ENCODE results near the gene ACP7. TPM values are rescaled to one million over a fixed set of nuclear protein-coding genes. Genes with fewer than 3 reads are reported as not detected.

ACP7 gene
- total RNA-seq, 1 donor from 2014 or later, result not detected

DNA sequence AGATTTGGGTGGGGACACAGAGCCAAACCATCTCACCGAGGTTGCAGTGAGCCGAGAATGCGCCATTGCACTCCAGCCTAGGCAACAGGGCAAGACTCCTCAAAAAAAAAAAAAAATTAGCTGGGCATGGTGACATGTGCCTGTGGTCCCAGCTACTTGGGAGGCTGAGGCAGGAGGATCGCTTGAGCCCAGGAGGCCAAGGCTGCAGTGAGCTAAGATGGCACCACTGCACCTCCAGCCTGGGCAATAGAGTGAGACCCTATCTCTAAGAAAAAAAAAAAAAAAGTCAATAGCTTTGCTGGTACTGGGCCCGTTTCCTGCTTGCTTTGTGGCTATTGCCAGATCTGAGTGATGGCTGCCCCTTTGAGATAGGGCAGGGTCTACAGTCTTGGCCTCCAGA lies 13.1 kb downstream of the ACP7 start:
- Histone ChIP-seq H3K27me3 (ENCODE audit: insufficient read depth, low read length) (peaks cover 8% of the 10 kb centered on the region), H3K4me2 (ENCODE audit: low read length) (no peak overlapping the region), H3K4me1 (ENCODE audit: insufficient read depth, low read length) (no peaks in the 10 kb centered on the region), H3K9ac (ENCODE audit: low read length) (no peak overlapping the region), H3K27ac (ENCODE audit: low read depth, low read length) (no peak overlapping the region), H4K20me1 (ENCODE audit: insufficient read depth, low read length) (no peaks in the 10 kb centered on the region), H3K4me3 (ENCODE audit: insufficient read depth, low read depth, low read length) (no peak overlapping the region), H3K36me3 (ENCODE audit: insufficient read depth, low read length) (no peaks in the 10 kb centered on the region), H2AFZ (ENCODE audit: low read depth, low read length) (no peak overlapping the region), H3K9me3 (ENCODE audit: insufficient read depth, low read depth, low read length) (no peaks in the 10 kb centered on the region), H3K79me2 (ENCODE audit: insufficient read depth, low read length) (no peaks in the 10 kb centered on the region)
- peaks cover 5% of the 10 kb centered on the region for H3K9me3 Mint-ChIP-seq (ENCODE audit: unreplicated experiment)
- TF ChIP-seq, protein P1, sequence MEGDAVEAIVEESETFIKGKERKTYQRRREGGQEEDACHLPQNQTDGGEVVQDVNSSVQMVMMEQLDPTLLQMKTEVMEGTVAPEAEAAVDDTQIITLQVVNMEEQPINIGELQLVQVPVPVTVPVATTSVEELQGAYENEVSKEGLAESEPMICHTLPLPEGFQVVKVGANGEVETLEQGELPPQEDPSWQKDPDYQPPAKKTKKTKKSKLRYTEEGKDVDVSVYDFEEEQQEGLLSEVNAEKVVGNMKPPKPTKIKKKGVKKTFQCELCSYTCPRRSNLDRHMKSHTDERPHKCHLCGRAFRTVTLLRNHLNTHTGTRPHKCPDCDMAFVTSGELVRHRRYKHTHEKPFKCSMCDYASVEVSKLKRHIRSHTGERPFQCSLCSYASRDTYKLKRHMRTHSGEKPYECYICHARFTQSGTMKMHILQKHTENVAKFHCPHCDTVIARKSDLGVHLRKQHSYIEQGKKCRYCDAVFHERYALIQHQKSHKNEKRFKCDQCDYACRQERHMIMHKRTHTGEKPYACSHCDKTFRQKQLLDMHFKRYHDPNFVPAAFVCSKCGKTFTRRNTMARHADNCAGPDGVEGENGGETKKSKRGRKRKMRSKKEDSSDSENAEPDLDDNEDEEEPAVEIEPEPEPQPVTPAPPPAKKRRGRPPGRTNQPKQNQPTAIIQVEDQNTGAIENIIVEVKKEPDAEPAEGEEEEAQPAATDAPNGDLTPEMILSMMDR (IDR thresholded peaks at IDR 0.05; ENCODE audit: insufficient read depth, low read depth, low read length), result no peak
- TF ChIP-seq EZH2 (IDR thresholded peaks at IDR 0.05; ENCODE audit: insufficient read depth, low read length), result no peak
- no peaks in the 10 kb centered on the region for H3K36me3 Mint-ChIP-seq (ENCODE audit: low read depth, unreplicated experiment)
- FAIRE-seq (no peak), DNase-seq (ENCODE audit: low read depth) (no peak)
- H3K4me1 Mint-ChIP-seq (ENCODE audit: low read depth, unreplicated experiment), result no peaks in the 10 kb centered on the region
- no peak overlapping the region for H3K4me3 Mint-ChIP-seq (ENCODE audit: unreplicated experiment)
- peaks cover 41% of the 10 kb centered on the region for H3K27me3 Mint-ChIP-seq (ENCODE audit: low read depth, unreplicated experiment)
- no peak overlapping the region for H3K27ac Mint-ChIP-seq (ENCODE audit: unreplicated experiment)

DNA sequence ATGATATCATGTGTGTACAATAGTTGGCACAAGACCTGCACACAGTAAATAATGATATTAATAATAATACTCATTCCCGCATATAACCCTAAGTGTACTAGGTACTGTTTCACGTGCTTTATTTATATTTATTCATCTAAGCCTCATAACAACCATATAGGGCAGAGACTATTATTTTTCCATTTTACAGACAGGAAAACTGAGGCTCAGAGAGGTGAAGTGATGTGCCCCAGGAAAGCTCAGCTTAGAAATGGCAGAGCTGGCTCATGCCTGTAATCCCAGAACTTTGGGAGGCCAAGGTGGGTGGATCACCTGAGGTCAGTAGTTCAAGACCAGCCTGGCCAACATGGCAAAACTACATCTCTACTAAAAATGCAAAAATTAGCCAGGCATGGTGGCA lies 13.6 kb downstream of the ACP7 start:
- Histone ChIP-seq H3K79me2 (ENCODE audit: insufficient read depth, low read length) (no peaks in the 10 kb centered on the region), H3K27me3 (ENCODE audit: insufficient read depth, low read length) (peaks cover 8% of the 10 kb centered on the region), H3K9ac (ENCODE audit: low read length) (no peak overlapping the region), H3K9me3 (ENCODE audit: insufficient read depth, low read depth, low read length) (no peaks in the 10 kb centered on the region), H3K4me2 (ENCODE audit: low read length) (no peak overlapping the region), H3K27ac (ENCODE audit: low read depth, low read length) (no peak overlapping the region), H4K20me1 (ENCODE audit: insufficient read depth, low read length) (no peaks in the 10 kb centered on the region), H3K4me3 (ENCODE audit: insufficient read depth, low read depth, low read length) (no peak overlapping the region), H2AFZ (ENCODE audit: low read depth, low read length) (no peak overlapping the region), H3K4me1 (ENCODE audit: insufficient read depth, low read length) (no peaks in the 10 kb centered on the region), H3K36me3 (ENCODE audit: insufficient read depth, low read length) (no peaks in the 10 kb centered on the region)
- H3K4me3 Mint-ChIP-seq (ENCODE audit: unreplicated experiment), result no peak overlapping the region
- H3K27ac Mint-ChIP-seq (ENCODE audit: unreplicated experiment), result no peak overlapping the region
- peaks cover 45% of the 10 kb centered on the region for H3K27me3 Mint-ChIP-seq (ENCODE audit: low read depth, unreplicated experiment)
- H3K36me3 Mint-ChIP-seq (ENCODE audit: low read depth, unreplicated experiment), result no peaks in the 10 kb centered on the region
- FAIRE-seq (no peak), DNase-seq (ENCODE audit: low read depth) (no peak)
- no peak for TF ChIP-seq EZH2 (IDR thresholded peaks at IDR 0.05; ENCODE audit: insufficient read depth, low read length)
- TF ChIP-seq, protein P1 (IDR thresholded peaks at IDR 0.05; ENCODE audit: insufficient read depth, low read depth, low read length), result no peak
- peaks cover 5% of the 10 kb centered on the region for H3K9me3 Mint-ChIP-seq (ENCODE audit: unreplicated experiment)
- H3K4me1 Mint-ChIP-seq (ENCODE audit: low read depth, unreplicated experiment), result no peaks in the 10 kb centered on the region

DNA sequence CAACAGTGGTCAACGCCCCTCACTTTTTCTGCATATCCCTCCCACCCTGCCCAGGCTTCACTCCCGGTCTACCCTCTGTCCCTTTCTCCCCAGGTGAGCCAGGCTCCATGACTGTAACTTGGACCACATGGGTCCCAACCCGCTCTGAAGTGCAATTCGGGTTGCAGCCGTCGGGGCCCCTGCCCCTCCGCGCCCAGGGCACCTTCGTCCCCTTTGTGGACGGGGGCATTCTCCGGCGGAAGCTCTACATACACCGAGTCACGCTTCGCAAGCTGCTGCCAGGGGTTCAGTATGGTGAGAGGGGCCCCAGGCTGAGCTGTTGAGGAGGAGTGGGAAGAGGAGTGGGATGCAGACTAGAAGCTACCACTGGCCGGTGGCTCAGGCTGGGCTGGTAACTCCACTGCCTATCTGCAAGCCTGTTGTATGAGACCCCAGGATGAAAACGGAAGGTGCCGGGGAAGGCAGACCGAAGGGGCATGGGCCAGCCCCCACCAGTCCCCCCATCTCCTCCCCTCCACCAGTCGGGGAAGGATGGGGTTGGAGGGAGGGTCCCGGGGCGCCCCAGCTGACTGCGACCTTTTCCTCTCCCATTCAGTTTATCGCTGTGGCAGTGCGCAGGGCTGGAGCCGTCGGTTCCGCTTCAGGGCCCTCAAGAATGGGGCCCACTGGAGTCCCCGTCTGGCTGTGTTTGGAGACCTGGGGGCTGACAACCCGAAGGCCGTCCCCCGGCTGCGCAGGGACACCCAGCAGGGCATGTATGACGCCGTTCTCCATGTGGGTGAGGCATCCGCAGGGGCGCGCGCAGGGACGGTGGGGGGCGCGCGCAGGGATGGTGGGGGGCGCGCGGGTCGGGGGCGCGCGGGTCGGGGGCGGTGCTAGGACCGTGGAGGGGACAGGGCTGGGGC lies 14.4 kb downstream of the ACP7 start:
- Mint-ChIP-seq H3K4me1 (ENCODE audit: low read depth, unreplicated experiment) (no peaks in the 10 kb centered on the region), H3K4me3 (ENCODE audit: unreplicated experiment) (no peak overlapping the region), H3K27me3 (ENCODE audit: low read depth, unreplicated experiment) (peaks cover 40% of the 10 kb centered on the region), H3K27ac (ENCODE audit: unreplicated experiment) (no peak overlapping the region), H3K9me3 (ENCODE audit: unreplicated experiment) (peaks cover 5% of the 10 kb centered on the region), H3K36me3 (ENCODE audit: low read depth, unreplicated experiment) (no peaks in the 10 kb centered on the region)
- H3K4me1 ChIP-seq (ENCODE audit: insufficient read depth, low read length), result no peaks in the 10 kb centered on the region
- H3K27ac ChIP-seq (ENCODE audit: low read depth, low read length), result no peak overlapping the region
- TF ChIP-seq EZH2 (IDR thresholded peaks at IDR 0.05; ENCODE audit: insufficient read depth, low read length), result peak; percentile 15
- TF ChIP-seq, protein P1 (IDR thresholded peaks at IDR 0.05; ENCODE audit: insufficient read depth, low read depth, low read length), result no peak
- H3K36me3 ChIP-seq (ENCODE audit: insufficient read depth, low read length), result no peaks in the 10 kb centered on the region
- FAIRE-seq (no peak), DNase-seq (ENCODE audit: low read depth) (no peak)
- H3K27me3 ChIP-seq (ENCODE audit: insufficient read depth, low read length), result peaks cover 8% of the 10 kb centered on the region
- no peaks in the 10 kb centered on the region for H3K79me2 ChIP-seq (ENCODE audit: insufficient read depth, low read length)
- no peaks in the 10 kb centered on the region for H4K20me1 ChIP-seq (ENCODE audit: insufficient read depth, low read length)
- H3K9ac ChIP-seq (ENCODE audit: low read length), result no peak overlapping the region
- no peak overlapping the region for H2AFZ ChIP-seq (ENCODE audit: low read depth, low read length)
- no peak overlapping the region for H3K4me3 ChIP-seq (ENCODE audit: insufficient read depth, low read depth, low read length)
- peak overlapping the region; percentile 5 for H3K4me2 ChIP-seq (ENCODE audit: low read length)
- H3K9me3 ChIP-seq (ENCODE audit: insufficient read depth, low read depth, low read length), result no peaks in the 10 kb centered on the region
